ENCODE measurements around the gene EIF4A3. TPM values are rescaled to one million over a fixed set of nuclear protein-coding genes. Genes with fewer than 3 reads are reported as not detected.

Gene EIF4A3
- total and polyA plus RNA-seq, 9 of the 15 experiments (the other 6 are each of a cell fraction or from before 2014, with no cell fraction given) = 62.7 to 171 (median 127) TPM

- TF ChIP-seq ZNF395 (CRISPR knock-in tag; IDR thresholded peaks at IDR 0.05) = no peak
- TF ChIP-seq ID3 (CRISPR knock-in tag; IDR thresholded peaks at IDR 0.05) = no peak
- TF ChIP-seq ID3 (tag; IDR thresholded peaks at IDR 0.05) = no peak
- TF ChIP-seq NFIC (IDR thresholded peaks at IDR 0.05) = no peak
- no peak for TF ChIP-seq CBFB (CRISPR knock-in tag; IDR thresholded peaks at IDR 0.05)
- no peak for TF ChIP-seq DNMT1 (IDR thresholded peaks at IDR 0.05)
Observed at GRCh38 chr17:80109066-80109660, 37.8 kb downstream of the EIF4A3 start (continued).

GRCh38 chr17:80108036-80108971 lies 38.6 kb downstream of the EIF4A3 start:
- peaks cover 4% of the 10 kb centered on the region; the same call in 1 of the 2 replicates for H4K20me1 ChIP-seq (replicated peaks; ENCODE audit: control insufficient read depth, insufficient read depth, low read length)
- no peaks in the 10 kb centered on the region for H3K9me3 ChIP-seq (replicated peaks; ENCODE audit: control insufficient read depth, insufficient read depth, low read depth, low read length)
- H3K4me3 ChIP-seq = no peak overlapping the region
- H3K4me1 ChIP-seq (replicated peaks in 1 of 2; ENCODE audit: control insufficient read depth in 2 of 2, insufficient read depth in 2 of 2, low read length in 2 of 2) = peaks cover 4 to 65% of the 10 kb centered on the region in 2 experiments; a peak in 4 of 5 replicates
- H2AFZ ChIP-seq (ENCODE audit: low read depth, low read length) = no peak overlapping the region
- DNase-seq (ENCODE audit: extremely low read depth in 1 of 4, low spot score in 3 of 4) (no peak), ATAC-seq (no peak), FAIRE-seq (no peak)
- intact Hi-C loops (cut with micrococcal nuclease) (loop anchor here (10.0 kb wide), 1 partner anchor 76 kb away; no protein-coding TSS in a partner anchor), in situ Hi-C loops (cut with MboI) (no loop called here)
- H3K27me3 ChIP-seq (ENCODE audit: control insufficient read depth in 2 of 2, insufficient read depth in 2 of 2, low read length in 2 of 2) = peaks cover 42 to 79% of the 10 kb centered on the region in 2 experiments
- H3K4me2 ChIP-seq (ENCODE audit: insufficient read depth, low read length) = no peak overlapping the region
- H3K9ac ChIP-seq (ENCODE audit: insufficient read depth in 1 of 2, low read depth in 2 of 2, low read length in 2 of 2) = no peak overlapping the region
- CTCF ChIA-PET (ENCODE audit: low intra/inter-chr PET ratio) = no interaction called here
- no peak overlapping the region for H3K27ac ChIP-seq (ENCODE audit: extremely low read depth, low read depth, low read length)
- H3K79me2 ChIP-seq (ENCODE audit: control insufficient read depth, insufficient read depth, low read length) = no peaks in the 10 kb centered on the region
- BruUV-seq (replicated peaks) = no TSS peak
- WGBS (ENCODE audit: insufficient coverage, low coverage, missing lambda C conversion rate) = 17% methylated on average over 29 of the region's 40 CpGs
- no peaks in the 10 kb centered on the region for H3K36me3 ChIP-seq (ENCODE audit: control insufficient read depth, insufficient read depth, low read length)
- no peaks in the 10 kb centered on the region for H3K9me1 ChIP-seq (ENCODE audit: control insufficient read depth, insufficient read depth, low read length)
- POLR2A ChIA-PET = no interaction called here
- no peak for TF ChIP-seq KLF13 (tag; IDR thresholded peaks at IDR 0.05; ENCODE audit: borderline replicate concordance, low read depth)
- no peak for TF ChIP-seq COPS2 (conservative IDR thresholded peaks at IDR 0.05)
- TF ChIP-seq ZNF518B (CRISPR knock-in tag; IDR thresholded peaks at IDR 0.05) = no peak
